ENCODE data around the gene SNX27.
"Not testable (repeated sequence)": the region's sequence is repeated elsewhere in the genome, so short reads cannot be mapped to it uniquely, and the experiment has no call there.

The SNX27 gene

GRCh38 chr1:151641229-151641628 lies 29.4 kb downstream of the SNX27 start:
- no peak for DNase-seq (ENCODE audit: low read depth)

DNA sequence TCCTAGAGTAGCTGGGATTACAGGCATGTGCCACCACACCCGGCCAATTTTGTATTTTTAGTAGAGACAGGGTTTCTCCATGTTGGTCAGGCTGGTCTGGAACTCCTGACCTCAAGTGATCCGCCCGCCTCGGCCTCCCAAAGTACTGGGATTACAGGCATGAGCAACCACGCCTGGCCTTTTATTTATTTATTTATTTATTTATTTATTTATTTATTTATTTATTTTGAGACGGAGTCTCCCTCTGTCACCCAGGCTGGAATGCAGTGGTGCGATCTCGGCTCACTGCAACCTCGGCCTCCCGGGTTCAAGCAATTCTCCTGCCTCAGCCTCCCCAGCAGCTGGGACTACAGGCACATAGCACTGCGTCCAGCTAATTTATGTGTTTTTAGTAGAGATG lies 31.2 kb downstream of the SNX27 start:
- not testable (repeated sequence) for DNase-seq (ENCODE audit: low read depth)

GRCh38 chr1:151644001-151644400 lies 32.2 kb downstream of the SNX27 start:
- DNase-seq (ENCODE audit: low read depth): no peak

- no peak for DNase-seq (ENCODE audit: low read depth)
These were observed 41.5 kb downstream of the SNX27 start for GRCh38 chr1:151653397-151653796.

GRCh38 chr1:151655371-151655770 lies 43.5 kb downstream of the SNX27 start:
- no peak for DNase-seq (ENCODE audit: low read depth)

GRCh38 chr1:151661751-151662150 lies 49.9 kb downstream of the SNX27 start:
- no peak for DNase-seq (ENCODE audit: low read depth)

DNA sequence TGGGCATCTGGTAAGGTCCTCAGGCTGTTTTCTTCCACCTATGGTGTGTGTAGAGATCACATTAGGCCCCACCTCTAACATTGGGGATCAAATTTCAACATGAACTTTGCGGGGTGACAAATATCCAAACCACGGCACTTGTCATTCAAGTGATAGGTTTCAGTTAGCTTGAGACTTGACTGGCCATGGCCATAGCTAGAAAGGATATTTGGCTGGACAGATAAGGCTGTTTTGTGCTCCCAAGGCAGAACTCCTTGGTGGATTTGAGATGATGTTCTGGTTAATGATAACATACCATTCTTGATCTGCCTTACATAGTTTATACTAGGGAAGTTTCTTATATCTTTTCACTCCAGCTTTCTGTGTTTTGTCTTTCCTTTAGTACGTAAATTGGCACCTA lies 56.2 kb downstream of the SNX27 start:
- DNase-seq (ENCODE audit: low read depth): no peak

DNA sequence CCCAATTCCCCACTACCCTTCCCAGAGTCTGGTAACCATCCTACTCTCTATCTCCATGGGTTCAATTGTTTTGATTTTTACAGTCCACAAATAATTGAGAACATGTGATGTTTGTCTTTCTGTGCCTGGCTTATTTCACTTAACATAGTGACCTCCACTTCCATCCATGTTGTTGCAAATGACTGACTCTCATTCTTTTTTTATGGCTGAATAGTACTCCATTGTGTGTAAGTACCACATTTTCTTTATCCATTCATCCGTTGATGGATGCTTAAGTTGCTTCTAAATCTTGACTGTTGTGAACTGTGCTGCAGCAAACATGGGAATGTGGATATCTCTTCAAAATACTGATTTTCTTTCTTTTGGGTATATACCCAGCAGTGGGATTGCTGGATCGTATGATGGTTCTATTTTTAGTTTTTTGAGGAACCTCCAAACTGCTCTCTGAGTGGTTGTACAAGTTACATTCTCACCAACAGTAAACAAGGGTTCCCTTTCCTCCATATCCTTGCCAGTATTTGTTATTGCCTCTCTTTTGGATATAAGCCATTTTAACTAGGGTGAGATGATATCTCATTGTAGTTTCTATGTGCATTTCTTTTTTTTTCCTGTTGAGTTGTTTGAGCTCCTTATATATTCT lies 58.3 kb downstream of the SNX27 start:
- DNase-seq (ENCODE audit: low read depth): not testable (repeated sequence)

GRCh38 chr1:151673407-151673806 lies 61.6 kb downstream of the SNX27 start:
- DNase-seq (ENCODE audit: low read depth): no peak

DNA sequence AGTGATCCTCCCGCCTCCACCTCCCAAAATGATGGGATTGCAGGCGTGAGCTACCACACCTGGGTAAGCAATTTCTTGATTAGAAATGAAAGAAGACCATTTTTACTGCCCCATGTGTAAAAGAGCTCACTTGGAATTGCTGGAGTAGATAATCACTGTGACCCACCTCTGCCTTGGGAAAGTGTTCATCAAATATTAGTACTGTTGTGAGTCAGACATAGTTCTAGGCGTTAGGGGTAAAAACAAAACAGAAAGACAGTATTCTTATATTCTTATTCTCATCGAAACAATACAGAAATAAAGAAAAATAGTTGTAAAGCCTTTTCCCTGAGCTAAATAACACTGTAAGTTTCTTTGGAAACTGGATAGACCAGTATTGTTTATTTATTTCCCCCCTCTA lies 68.5 kb downstream of the SNX27 start:
- no peak for DNase-seq (ENCODE audit: low read depth)

DNA sequence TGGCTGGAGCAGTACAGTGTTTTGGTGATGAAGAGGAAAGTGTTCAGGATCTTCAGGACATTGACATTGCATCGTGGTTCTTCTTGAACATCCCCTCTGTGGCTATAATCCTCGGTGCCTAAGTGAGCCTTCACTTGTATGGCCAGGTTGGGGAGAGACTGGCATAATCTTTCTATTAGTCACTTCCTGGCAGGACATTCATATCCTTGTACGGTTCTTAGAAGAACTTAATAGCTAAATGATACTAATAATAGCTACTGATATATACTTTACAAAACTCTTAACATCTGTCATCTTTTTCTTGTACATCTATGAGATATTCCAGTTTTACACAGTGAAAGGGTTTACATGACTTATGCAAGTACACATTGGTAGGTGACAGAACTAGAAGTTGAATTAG lies 69.0 kb downstream of the SNX27 start:
- DNase-seq (ENCODE audit: low read depth): no peak

DNA sequence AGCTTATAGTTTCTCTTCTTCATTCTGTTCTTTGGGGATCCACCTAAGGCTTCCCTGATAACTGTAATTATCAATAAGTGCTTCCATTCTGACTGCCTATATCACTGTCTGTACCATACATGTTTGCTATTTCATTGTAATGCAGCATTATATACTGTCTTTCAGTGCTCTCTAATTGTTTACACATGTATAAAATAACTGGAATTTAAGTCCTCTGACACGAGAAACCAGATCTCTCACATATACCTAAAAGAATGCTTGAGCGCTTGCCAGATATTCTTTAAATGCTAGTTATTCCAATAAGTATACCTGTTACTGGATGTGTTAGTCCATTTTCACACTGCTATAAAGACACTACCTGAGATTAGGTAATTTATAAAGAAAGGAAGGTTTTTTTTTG lies 70.1 kb downstream of the SNX27 start:
- no peak for DNase-seq (ENCODE audit: low read depth)

DNA sequence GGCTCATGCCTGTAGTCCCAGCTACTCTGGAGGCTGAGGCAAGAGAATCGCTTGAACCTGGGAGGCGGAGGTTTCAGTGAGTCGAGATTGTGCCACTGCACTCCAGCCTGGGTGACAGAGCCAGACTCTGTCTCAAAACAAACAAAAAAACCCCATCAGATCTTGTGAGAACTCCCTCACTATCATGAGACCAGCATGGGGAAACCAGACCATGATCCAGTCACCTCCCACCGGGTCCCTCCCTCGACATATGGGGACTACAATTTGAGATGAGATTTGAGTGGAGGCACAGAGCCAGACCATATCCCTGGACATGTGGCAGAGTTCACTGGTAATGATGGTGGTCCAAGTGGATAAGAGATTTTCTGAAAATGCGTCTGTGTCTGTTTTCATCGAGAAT lies 71.1 kb downstream of the SNX27 start:
- DNase-seq (ENCODE audit: low read depth): not testable (repeated sequence)

GRCh38 chr1:151684128-151684527 lies 72.3 kb downstream of the SNX27 start:
- no peak for DNase-seq (ENCODE audit: low read depth)

GRCh38 chr1:151686561-151686960 lies 74.7 kb downstream of the SNX27 start:
- no peak for DNase-seq (ENCODE audit: low read depth)

DNA sequence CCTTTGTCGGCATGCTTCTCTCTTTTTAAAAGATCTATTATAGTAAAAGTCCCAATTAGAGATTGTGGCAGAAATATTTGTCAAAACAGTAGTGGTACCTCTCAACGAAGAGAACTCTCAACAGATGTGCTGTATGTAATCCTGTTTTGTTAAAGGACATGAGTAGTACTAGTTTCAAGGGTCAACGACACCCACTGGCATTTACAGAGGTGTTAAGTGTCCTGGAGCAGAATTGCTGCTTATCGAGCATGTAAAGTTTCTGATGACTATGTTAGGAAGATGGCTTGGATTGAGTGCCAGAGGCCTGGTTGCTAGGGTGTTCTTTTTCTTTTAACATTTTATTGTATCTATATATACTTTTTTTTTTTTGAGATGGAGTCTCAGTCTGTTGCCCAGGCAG lies 77.6 kb downstream of the SNX27 start:
- no peak for DNase-seq (ENCODE audit: low read depth)

- DNase-seq (ENCODE audit: low read depth): no peak
These were observed 80.4 kb downstream of the SNX27 start for GRCh38 chr1:151692226-151692625.

- DNase-seq (ENCODE audit: low read depth): no peak
These were observed 81.3 kb downstream of the SNX27 start for GRCh38 chr1:151693057-151693651.

DNA sequence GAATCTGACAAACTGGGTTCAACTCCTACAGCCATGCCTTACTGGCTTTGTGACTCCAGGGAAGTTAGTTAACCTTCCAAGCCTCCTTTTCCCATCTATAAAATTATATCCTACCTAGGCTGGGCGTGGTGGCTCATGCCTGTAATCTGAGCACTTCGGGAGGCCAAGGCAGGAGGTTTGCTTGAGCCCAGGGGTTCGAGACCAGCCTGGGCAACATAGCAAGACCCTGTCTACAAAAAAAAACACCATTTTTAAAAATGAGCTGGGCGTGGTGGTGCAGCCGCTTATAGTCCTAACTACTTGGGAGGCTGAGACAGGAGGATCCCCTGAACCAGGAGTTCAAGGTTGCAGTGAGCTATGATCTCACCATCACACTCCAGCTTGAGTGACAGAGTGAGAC lies 89.7 kb downstream of the SNX27 start:
- DNase-seq (ENCODE audit: low read depth): no peak

GRCh38 chr1:151702936-151703335 lies 91.1 kb downstream of the SNX27 start:
- DNase-seq (ENCODE audit: low read depth): no peak

DNA sequence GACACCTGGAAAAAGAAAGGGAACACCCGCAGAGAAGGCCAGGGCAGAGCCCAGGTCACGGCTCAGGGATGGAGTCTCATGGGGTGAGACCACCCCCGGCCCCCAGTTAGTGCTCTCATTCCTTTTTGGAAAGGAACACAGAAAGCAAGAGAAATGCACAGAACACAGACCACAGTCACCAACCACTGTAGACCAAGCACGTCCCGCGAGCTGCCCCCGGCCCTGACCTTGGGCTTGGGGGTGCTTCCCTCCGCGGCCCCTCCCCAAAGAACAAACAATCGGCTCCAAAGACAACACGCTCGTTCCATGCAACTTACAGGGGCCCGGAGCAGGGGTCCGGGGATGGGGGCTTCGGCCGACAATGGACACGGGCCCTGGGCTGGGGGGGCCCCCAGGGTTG lies 92.0 kb downstream of the SNX27 start:
- DNase-seq (ENCODE audit: low read depth): no peak

- DNase-seq (ENCODE audit: low read depth): no peak
These were observed 92.4 kb downstream of the SNX27 start for GRCh38 chr1:151704246-151704645.

DNA sequence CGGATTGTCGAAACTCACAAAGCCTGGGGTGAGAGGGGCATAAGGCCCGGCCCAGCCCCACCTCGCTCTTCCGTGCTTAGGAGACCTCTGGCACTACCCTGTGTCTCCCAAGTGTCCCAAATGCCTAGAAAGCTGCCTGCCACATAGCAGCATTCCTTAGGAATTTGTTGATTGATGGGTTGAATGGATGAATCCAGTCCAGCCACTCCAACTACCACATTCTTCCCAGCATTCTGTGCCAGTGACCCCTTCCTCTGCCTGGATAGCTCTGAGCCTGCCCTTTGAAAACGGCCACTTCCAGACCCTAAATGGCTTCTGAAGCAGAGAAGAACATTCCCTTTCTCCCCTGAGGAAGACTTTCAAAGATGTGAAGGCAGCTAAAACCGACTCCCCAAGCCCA lies 93.3 kb downstream of the SNX27 start:
- DNase-seq (ENCODE audit: low read depth): no peak

DNA sequence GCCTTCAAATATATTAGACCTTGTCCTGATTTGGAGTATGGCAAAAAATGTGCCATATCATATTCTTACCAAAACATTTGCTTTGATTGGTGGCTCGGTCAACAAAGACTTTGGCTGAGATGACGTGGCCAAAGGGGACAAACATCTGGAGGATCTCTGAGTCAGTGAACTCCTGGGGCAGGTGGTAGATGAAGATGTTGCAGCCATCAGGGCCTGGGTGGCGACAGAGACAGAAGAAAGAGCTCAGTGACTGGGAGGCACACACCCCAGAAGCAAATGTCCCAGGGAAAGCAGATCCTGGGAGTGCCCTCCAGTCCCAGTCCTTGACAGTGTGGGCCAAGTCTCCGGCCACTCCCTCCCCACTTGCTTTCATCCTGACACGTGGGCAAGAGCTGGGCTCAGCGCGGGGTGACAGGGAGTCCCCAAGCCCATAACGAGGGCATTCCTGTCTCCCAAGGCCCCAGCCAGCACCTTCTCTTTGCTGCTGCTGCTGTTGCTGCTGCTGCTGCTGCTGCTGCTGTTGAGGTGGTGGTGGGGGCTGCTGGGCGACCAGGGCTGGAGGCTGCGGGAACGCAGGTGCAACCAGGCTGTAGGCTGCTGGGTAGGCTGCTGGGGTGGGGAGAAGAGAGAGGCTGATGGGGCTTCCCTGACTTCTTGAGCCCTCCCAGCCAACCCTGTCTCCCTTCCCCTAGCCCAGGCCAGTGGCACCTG lies 94.1 kb downstream of the SNX27 start:
- no peak for DNase-seq (ENCODE audit: low read depth)
